K562 (cell line): ENCODE data around the gene NUB1. TPM values are rescaled to one million over a fixed set of nuclear protein-coding genes. Genes with fewer than 3 reads are reported as not detected.

ENCODE experiments used
- AFF1 ChIP-seq, 2 experiments: fragments of 450-650 bp; IDR thresholded peaks; 2 replicates each; pipeline ENCODE4 v1.6.1; 2018; ENCODE audit warnings: mild to moderate bottlenecking in 2 of 2, low read depth in 1 of 2; ENCODE audit not compliant: partially characterized antibody in 2 of 2
- CBX5 ChIP-seq: IDR thresholded peaks from 2 replicates; pipeline ENCODE4 v1.6.1; 2014; ENCODE audit warnings: low read depth, borderline replicate concordance
- DACH1 ChIP-seq: fragments of 450-650 bp; IDR thresholded peaks from 2 replicates; pipeline ENCODE4 v1.6.1; 2018; ENCODE audit not compliant: partially characterized antibody
- ETV5 ChIP-seq: sonication (generic); formaldehyde crosslinking; IDR thresholded peaks from 2 replicates; pipeline ENCODE4 v1.4.0; 2020; ENCODE audit warnings: low read depth, mild to moderate bottlenecking, missing genetic modification reagents
- JUN ChIP-seq, 2 experiments: sonication (generic) in 1 of 2; formaldehyde crosslinking in 1 of 2; IDR thresholded peaks; 2 replicates each; pipeline versions ENCODE4 v1.6.1 to v1.8.0; 2012 to 2022; ENCODE audit warnings: borderline replicate concordance in 2 of 2, mild to moderate bottlenecking in 2 of 2, improper control_type of control experiment in 1 of 2, low read depth in 1 of 2, low read length in 1 of 2, missing genetic modification reagents in 1 of 2
- KDM1A ChIP-seq, 2 experiments: fragments of 450-650 bp; IDR thresholded peaks; 2 replicates each; pipeline ENCODE4 v1.6.1; 2016; ENCODE audit warnings: mild to moderate bottlenecking in 2 of 2
- MBD1 ChIP-seq: fragments of 250-450 bp; sonication (Bioruptor Pico); IDR thresholded peaks from 2 replicates; pipeline ENCODE4 v1.8.0; 2022; ENCODE audit warnings: inconsistent platforms
- NFE2 ChIP-seq: IDR thresholded peaks from 2 replicates; pipeline ENCODE4 v1.6.1; 2014; ENCODE audit warnings: antibody characterized with exemption, low read depth
- NFYB ChIP-seq: IDR thresholded peaks from 2 replicates; pipeline ENCODE4 v1.6.1; 2011; ENCODE audit warnings: mild to moderate bottlenecking, moderate library complexity; ENCODE audit not compliant: insufficient read length; ENCODE audit errors: extremely low read depth
- NKRF ChIP-seq: fragments of 450-650 bp; IDR thresholded peaks from 2 replicates; pipeline ENCODE4 v1.6.1; 2016; ENCODE audit warnings: borderline replicate concordance
- SMARCB1 ChIP-seq: IDR thresholded peaks from 2 replicates; pipeline ENCODE4 v1.6.1; 2011; ENCODE audit warnings: improper control_type of control experiment, low read depth; ENCODE audit not compliant: insufficient read length
- SNRNP70 ChIP-seq: fragments of 200-400 bp; formaldehyde crosslinking; optimal IDR thresholded peaks from 2 replicates; pipeline ENCODE3; 2017; ENCODE audit warnings: low read depth, low read length
- WHSC1 ChIP-seq: IDR thresholded peaks from one replicate; pipeline ENCODE4 v1.6.1; 2012; ENCODE audit warnings: low read length, control low read depth, inconsistent platforms
- ZNF184 ChIP-seq: sonication (generic); formaldehyde crosslinking; IDR thresholded peaks from 2 replicates; pipeline ENCODE4 v1.5.0; 2020; ENCODE audit warnings: missing genetic modification reagents
- ZNF311 ChIP-seq: fragments of 250-450 bp; sonication (Bioruptor Pico); IDR thresholded peaks from 2 replicates; pipeline ENCODE4 v1.4.0; 2020; ENCODE audit warnings: mild to moderate bottlenecking, moderate library complexity
- polyA plus RNA-seq, 8 experiments: library from polyadenylated mRNA; depleted of rRNA in 4 of 8; stranded (reverse) in 5 of 8; unstranded in 3 of 8; fragments of >200 nt; fragmentation: Nextera tagmentation in 2 of 8; fragmentation: Illumina TruSeq in 1 of 8; extraction: Ambion mirVana in 2 of 8; extraction: Trizol in 1 of 8; gene quantifications; 2 replicates each; pipeline versions ENCODE4 v1.2.1 to v1.2.3, GENCODE V29; 2011 to 2014; ENCODE audit warnings: inconsistent platforms in 1 of 8, missing spikeins in 1 of 8
- total RNA-seq, 7 experiments: library from RNA; depleted of rRNA in 6 of 7; stranded (reverse); fragments of >200 nt in 6 of 7; fragmentation: Illumina TruSeq in 2 of 7; extraction: Trizol in 2 of 7; gene quantifications; 2 replicates each; pipeline versions ENCODE4 v1.2.1 to v1.2.3, GENCODE V29; 2011 to 2021; ENCODE audit warnings: low replicate concordance in 1 of 7
- TF ChIP-seq, protein P1 (sequence below): fragments of 450-650 bp; IDR thresholded peaks from 2 replicates; pipeline ENCODE4 v1.6.1; 2014; ENCODE audit warnings: low read depth, mild to moderate bottlenecking, moderate library complexity, borderline replicate concordance

NUB1 gene
- total and polyA plus RNA-seq, 9 of the 15 experiments (the other 6 are each of a cell fraction or from before 2014, with no cell fraction given): 43.2 to 159 (median 85.2) TPM

GRCh38 chr7:151311294-151311864 is 30.2 kb upstream of the NUB1 start (continued):
- TF ChIP-seq NKRF: no peak
- no peak for TF ChIP-seq SNRNP70
- no peak for TF ChIP-seq DACH1
- TF ChIP-seq KDM1A (IDR thresholded peaks at IDR 0.05): no peak
- TF ChIP-seq ETV5 (CRISPR knock-in tag): no peak
- TF ChIP-seq MBD1 (CRISPR knock-in tag): no peak
- no peak for TF ChIP-seq NFYB
- TF ChIP-seq JUN (IDR thresholded peaks at IDR 0.05; ENCODE audit: borderline replicate concordance, low read depth, low read length): peak; percentile 28; the same call in 1 of the 2 replicates
- no peak for TF ChIP-seq JUN (CRISPR knock-in tag; IDR thresholded peaks at IDR 0.05; ENCODE audit: borderline replicate concordance)
- TF ChIP-seq, protein P1, sequence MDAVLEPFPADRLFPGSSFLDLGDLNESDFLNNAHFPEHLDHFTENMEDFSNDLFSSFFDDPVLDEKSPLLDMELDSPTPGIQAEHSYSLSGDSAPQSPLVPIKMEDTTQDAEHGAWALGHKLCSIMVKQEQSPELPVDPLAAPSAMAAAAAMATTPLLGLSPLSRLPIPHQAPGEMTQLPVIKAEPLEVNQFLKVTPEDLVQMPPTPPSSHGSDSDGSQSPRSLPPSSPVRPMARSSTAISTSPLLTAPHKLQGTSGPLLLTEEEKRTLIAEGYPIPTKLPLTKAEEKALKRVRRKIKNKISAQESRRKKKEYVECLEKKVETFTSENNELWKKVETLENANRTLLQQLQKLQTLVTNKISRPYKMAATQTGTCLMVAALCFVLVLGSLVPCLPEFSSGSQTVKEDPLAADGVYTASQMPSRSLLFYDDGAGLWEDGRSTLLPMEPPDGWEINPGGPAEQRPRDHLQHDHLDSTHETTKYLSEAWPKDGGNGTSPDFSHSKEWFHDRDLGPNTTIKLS: no peak
- TF ChIP-seq ZNF311 (CRISPR knock-in tag): no peak
- no peak for TF ChIP-seq WHSC1
- TF ChIP-seq CBX5: peak; percentile 96
- TF ChIP-seq SMARCB1: no peak
- TF ChIP-seq AFF1 (IDR thresholded peaks at IDR 0.05; ENCODE audit: low read depth in 1 of 2, partially characterized antibody in 2 of 2): peak in 1 of 2 experiments; percentile 39
- TF ChIP-seq NFE2: no peak
- no peak for TF ChIP-seq ZNF184 (CRISPR knock-in tag)
